HuH-7.5 (cell line): ENCODE data around the gene WNT5A.
"Not testable (repeated sequence)": the region's sequence is repeated elsewhere in the genome, so short reads cannot be mapped to it uniquely, and the experiment has no call there.

Experiments used
- DNase-seq: peaks from one replicate; pipeline ENCODE4 v3.0.0; 2011; ENCODE audit warnings: low spot score

WNT5A gene

DNA sequence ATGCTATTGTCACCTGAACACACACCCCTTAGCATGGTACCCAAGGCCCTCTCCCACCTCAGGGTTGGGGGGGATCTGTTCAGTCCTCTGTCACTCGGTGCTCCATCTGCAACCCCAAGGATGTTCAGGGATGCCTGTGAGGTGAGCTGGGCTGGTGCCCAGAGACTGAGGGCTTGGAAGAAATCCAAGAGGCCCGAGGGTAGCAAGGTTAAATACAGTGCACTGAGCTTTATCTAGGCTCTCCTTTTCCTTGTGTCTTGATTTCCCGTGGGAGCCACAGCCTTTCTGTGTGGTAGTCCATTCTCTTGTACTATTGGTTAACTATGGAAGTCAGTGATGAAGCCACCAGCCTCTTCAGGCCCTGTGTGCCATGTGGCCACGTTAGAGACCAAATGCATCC lies 18.7 kb upstream of the WNT5A start:
- no peak for DNase-seq

DNA sequence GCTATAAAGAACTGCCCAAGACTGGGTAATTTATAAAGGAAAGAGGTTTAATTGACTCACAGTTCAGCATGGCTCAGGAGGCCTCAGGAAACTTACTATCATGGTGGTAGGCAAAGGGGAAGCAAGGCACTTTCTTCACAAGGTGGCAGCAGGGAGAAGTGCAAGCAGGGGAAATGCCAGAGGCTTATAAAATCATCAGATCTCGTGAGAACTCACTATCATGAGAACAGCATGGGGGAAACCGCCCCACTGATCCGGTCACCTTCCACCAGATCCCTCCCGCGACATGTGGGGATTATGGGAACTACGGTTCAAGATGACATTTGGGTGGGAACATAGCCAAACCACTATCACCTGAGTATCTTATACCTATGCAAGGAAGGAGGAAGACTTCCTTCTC lies 18.0 kb upstream of the WNT5A start:
- not testable (repeated sequence) for DNase-seq

DNA sequence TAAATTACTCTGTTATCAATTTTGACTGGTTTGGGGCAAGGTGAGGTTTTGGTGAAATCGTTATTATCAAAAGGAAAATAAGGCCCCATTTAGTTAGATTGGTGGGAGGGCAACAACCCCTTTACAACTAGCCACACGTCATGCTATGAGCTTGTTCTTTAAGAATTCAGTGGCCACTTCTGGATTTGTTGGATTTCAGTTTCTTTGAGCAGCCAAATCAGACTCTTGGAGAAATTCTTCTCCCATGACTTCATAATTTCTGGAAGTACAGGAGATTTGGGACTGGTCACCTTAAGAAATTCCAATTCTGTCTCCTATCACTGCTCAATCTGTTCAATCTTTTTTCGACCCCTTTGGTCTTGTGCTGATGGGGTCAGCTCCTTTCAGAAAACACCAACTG lies 14.8 kb upstream of the WNT5A start:
- no peak for DNase-seq

DNA sequence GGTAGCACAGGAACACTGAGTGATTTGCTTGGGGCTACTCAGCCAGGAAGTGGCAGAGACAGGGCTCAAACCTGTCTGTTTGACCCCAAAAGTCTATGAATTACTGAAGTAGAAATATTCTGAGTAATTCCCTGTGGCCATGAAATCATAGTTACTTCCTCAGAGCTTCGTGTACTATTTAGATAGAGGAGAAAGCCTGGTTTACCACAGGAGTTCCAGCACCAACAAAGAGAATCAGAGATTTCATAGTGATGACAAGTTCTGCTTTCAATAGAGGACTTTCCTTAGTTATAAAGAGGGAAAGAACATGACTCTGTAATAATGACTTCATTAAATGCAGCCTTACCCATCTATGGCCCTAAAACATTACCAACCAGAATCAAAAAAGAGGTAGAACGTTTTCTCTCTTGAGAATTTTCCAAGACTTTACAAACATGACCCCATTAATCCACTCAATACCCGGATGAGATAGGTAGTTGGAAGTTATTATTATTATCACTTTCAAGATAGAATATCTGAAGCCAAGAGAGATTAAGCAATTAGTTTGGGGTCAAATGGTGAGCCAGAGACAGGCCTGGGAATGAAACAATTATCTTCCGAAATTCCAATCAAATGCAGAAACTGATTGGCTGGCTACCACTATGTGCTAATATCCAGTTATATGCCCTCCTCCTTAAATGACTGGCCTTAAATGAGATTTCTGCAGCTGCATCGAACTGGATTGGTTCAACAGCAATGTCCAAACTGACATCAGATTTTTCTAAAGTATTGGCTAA lies 13.6 kb upstream of the WNT5A start:
- DNase-seq, result no peak

DNA sequence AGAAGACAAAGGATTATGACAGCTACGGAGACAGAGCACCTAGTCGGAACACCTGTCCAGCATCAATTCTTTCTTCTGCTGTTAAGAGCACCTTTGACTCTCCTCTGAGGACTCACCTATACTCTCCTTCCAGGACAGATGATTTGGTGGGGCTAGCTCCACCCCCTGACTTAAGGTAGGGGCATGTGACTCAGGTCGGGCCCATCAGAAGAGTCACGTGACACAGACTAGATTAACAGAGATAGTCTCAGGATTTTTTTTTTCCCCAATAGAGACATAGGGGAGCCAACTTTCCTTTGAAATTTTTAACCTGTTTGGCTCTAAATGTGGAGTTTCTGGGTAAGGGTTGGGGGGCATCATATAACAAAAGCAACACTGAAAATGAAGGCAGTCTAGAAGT lies 11.4 kb upstream of the WNT5A start:
- no peak for DNase-seq

DNA sequence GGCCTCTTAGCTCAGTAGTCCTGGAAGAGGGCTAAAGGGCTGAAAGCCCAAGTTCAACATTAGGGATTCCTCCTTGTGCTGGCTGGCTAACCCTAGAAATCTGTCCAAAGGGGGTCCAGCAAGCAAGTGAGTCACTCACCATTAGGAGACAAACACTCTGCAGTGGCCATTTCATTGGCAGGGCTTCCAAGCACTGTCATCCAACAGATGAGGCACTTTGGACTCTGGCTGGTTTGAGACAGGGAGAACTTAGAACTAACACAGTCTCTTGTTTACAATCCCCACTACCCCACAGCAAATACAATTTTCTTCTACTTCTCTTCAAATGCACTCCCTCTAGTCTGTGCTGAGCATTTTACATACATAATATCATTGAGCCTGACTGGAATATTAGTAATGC lies 10.1 kb upstream of the WNT5A start:
- DNase-seq, result no peak

DNA sequence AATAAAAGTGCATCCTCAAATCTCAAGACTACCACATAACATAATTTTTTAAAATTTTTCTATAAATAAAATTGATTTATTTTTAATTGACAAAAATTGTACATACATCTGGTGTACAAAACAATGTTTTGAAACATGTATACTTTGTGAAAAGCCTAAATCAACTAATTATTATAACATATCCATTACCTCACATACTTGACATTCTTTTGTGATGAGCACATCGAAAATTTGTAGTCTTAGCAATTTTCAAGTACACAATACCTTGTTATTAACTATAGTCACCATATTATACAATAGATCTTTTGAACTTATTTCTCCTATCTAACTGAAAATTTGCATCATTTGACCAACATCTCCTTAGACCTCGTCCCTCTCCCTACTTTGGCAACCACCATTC lies 7.9 kb upstream of the WNT5A start:
- DNase-seq, result no peak

DNA sequence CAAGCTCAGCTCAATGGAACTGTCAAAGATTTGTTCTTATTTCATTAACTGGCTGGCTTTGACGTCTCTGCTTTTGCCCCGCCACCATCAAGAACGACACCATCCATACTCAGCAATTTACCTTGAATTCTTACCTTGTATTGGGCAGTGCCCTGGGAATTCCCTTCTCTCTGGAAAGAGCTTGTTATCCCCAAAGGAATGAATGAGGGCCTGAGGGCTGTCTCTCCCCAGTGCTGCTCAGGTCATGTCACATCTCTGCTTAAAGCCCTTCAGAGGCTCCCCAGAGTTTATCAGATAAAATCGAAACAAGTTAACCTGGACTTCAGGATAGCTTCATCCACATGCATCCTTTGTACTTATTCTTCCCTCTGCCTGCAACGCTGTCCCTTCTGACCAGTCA lies 5.9 kb upstream of the WNT5A start:
- DNase-seq, result no peak

DNA sequence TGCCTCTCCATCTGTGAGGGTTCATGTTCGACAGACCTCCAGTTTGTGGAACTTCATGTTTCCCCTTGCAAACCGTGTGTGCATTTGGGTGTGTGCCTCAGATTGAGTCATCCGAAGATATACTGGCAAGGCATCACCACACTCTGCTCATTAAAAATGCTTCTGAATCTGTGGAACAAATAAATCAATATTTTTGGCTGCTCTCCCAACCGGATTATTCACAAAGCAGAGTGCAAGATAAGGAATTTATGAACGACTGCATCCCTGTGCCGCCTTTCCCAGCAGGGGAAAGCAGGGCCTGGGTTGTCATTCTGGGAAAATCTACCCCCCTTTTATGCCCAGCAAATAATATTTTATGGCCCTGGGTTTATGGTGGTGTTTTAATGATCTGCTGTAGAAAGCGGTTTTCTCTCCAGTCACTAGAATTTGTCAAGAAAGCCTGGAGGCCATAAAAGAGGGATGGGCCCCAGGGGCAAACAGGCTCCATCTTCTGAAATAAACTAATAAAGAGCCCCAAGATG lies 4.2 kb upstream of the WNT5A start:
- DNase-seq, result no peak

DNA sequence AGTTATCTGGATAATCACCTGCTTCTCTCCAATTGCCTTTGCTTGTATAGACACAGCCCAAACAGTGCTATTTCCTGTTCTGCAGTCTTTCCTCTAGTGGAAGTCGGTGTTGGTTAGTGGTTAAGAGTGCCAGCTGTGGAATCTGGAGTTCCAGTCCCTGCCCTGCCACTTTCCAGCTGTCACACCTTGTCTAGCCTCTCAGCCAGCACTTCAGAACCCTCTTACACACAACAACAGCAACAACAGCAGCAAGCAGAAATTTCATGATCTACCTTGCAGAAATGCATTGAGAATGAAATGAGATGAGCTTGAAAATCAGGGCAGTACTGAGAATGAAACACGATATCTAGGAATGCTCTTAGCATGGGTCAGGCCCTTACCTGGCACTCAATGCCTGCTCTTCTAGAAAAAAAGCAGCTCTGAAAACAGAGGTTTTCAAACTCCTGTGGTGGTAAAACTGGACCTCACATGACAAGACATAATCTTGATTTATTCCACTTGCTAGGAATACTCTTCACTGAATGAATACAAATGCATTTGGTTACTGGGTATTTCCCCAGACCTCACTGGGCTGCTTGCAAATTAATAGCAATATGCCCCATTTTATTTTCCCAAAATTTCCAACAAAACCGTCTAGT lies 3.3 kb upstream of the WNT5A start:
- DNase-seq, result no peak

DNA sequence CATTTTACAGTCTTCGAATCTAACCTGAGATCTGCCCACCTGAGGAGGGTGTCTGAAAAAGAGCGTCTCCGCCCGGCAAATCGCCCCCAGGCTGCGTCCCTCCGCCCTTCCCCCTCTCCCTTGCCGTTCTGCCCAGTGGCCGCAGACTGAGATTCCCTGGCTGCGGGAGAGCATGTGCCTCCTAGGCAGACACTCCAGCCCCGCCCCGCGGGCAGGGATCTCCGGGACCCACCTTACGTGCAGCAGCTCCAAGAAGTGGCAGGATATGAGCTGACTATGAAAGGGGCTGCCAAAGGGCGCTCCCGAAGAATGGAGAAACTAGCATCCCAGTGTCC lies 2.7 kb upstream of the WNT5A start:
- no peak for DNase-seq

DNA sequence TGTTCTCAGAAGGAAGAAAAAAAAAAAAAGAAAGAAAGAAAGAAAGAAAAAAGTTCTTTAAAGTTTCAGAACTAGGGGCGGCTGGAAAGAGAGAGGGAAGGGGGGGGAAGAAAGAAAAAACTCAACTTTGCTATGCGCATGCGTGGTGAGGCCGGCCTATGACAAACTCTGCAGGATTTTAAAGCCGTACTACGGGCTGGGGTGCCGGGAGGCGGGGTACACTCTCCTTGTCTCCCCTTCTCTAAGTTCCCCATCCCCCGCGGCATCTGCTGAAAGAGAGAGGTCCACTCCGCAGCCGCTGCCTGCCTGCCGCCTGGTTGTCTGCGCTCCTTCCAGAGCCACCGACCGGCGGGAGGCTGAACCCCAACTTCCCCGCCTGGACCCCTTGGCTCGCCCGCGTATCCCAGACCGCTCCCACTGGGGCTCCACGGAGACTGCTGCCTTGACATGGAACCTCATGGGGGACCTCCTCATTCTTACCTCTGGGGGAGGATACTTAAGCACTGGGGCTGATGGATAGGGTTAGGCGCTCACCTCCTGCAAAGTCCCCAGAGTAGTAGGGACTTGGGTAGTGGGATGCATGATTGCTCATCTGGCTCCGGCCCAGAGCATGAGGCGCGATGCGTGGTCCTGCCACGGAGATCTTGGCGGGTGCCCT lies 1.4 kb upstream of the WNT5A start:
- DNase-seq, result peak; percentile 27

DNA sequence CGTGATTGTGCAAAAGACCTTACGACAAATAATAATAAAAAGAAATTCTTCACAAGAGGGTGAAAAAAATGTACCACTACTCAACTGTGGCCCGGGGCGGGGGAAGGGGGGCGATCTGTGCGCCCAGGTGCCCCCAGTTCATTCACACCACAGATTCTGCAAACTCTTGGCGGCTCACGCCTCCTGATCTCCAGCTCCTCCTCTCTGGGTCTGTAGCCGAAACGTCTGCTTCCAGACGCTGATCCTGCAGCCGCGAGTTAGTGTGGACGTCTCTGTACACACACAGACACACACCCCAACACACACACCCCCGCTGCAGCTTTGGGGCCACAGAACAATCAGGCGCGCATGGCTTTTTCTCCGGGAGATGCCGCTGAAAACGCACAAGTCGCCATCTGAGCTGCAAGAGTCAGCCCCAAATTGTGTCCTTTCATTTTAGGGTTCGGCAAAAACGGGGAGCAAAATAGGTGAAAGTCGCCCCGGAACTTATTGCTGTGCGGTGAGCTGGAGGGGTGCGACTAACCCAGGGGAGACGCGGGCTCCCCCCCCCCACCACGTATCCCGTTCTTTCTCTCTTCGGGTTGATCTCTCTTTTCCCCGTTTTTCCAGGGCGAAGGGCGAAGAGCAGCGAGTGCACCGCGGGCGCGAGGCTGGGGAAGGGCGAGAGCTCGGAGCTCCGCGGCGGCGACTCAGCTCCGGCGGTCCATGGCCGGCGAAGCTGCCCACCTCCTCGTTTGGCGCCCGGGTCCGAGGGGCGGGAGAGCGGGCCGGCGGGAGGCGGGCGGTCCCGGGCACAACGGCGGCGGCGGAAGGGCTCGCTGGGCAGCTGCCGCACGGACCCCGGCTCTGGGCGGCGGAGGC lies 505 bp upstream of the WNT5A start:
- DNase-seq, result no peak

DNA sequence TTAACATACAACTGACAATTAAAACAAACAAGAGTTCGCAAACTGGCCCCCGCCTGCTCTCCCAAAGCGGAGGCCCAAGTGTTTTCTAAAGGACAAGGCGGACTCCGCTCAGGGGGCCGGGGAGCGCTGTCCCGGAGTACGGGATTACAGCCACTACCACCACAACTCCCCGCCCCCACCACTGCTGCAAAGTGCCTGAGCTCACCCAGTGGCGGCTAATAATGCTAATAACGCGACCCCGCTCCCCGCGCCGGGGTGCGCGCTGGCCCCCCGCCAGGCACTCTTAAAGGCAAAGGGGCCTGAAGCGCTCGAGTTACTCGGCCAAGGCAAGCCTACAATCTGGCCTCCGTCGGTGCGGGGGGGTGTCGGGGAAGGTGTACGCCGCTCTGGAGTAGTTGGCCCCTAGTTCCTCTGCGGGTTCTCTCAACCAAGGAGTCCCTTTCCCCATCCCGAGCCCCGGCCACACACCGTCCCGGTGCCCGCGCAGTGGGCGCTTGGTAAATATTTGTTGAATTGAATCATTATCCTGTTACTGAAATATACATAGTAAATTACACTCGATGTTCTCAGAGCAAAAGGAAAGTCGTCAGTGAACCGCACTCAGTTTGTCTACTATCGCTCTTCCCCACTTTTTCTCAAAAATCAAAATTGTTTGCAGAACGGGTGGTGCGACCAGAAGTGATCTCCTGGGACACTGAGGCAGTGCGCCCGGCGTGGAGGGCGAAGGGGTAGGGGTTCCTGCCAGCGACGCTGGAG lies 827 bp downstream of the WNT5A start:
- no peak for DNase-seq

DNA sequence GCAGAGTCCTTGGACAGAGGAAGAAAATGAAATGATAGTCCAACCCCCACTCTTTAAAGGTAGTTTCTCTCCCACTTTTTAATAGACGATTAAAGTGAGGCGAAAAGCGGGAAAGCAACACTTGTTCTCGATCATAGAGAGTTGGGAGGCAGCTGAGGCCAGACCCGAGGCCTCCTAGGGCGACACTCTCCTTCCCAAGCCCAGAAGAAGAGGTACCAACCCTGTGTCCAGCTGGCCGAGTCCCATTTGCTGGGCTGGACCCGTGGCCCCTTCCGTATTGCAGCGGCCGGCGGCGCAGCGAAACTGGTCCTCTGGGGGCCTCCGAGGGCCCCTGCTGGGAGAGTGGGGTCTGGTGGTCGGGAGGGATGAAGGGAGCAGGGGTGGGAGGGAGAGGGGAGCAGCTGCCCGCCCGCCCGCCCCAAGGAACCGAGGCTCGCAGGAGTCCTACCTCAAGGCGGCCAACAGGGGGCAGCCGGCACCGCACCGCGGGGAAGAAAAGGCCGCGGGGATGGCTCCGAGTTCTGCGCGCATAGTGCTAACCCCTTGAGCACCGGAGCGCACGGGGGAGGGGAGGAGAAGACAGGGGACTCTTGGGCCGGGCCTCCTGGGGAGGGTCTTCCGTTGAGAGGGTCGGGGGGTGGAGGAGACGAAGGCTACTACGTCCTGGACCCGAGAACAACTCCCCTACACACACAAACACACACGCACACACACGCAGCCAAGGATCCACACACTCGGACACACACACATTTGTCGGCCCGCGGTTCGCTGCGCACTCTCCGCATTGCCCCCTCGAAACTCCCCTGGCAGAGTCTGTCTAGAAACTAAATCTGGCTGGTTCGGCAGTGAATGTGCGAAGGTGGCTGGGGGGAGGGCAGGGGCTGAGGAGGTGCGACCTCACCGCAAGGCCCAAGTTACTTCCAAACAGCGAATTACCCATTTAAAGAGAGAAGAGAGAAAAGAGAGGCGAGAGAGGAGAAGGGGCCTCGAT lies 2.0 kb downstream of the WNT5A start:
- peak; percentile 71 for DNase-seq

DNA sequence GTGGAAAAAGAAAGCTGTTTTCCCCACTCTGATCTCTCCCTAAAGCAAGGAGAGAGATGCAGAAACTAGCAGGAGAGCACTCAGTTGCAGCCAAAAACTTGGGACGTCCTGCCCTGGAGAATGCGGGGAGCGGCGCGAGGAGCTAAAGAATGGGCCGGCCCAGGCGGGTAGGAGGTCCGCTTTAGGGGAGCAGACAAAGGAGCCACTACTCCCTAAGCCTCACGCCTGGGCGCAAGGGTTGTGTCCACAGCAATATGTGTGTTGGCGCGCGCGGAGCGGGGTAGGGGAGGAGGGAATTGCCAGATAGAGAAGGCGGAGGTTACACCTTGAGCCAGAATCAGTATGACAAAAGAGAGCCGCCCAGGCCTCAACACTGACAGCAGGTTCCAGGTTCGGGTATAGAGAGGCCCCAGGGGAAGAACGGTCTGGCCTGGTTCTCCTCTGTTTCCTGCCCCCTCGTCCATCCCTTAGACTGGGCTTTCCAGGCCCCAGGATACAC lies 2.9 kb downstream of the WNT5A start:
- no peak for DNase-seq

DNA sequence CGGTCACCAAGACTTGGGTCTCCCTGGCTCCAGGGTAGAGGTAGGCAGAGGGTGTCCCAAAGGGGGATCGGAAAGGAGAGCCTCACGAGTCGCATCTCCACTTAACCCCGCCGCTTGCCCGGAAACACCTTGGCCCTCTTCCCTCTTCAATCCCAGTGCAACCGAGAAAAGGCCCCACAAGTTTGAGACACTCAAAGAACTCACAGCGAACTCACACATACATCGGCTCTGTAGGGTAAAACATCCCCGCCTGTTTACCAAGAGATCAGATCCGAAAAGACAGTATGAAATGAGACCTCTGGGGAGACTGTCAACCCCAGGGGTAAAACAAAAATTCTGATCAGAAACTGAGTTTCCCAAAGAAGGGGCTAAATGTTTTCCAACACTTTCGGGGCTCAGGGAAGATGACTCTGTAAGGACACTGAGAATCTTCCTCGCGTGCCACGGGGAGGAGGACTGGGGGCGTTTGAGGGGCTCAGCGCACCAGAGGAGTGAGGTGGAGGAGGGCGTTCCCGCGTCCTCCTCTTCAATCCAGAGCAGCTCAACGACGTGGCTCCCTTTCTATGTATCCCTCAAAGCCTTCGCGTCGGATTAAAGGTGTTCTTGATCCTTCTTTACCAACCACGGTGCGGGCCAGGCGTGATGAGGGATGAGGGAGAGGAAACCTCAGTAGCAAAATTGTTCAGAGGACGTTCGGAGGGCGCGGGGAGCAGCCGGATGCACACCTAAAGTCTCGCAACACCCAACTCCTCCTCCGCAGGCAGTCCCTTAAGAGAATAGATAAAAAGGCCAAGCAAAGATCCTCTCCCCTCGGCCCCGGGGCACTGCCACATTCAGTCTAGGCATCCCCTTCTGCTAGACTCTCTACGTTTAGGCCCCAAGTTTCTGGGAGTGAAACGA lies 3.7 kb downstream of the WNT5A start:
- no peak for DNase-seq

DNA sequence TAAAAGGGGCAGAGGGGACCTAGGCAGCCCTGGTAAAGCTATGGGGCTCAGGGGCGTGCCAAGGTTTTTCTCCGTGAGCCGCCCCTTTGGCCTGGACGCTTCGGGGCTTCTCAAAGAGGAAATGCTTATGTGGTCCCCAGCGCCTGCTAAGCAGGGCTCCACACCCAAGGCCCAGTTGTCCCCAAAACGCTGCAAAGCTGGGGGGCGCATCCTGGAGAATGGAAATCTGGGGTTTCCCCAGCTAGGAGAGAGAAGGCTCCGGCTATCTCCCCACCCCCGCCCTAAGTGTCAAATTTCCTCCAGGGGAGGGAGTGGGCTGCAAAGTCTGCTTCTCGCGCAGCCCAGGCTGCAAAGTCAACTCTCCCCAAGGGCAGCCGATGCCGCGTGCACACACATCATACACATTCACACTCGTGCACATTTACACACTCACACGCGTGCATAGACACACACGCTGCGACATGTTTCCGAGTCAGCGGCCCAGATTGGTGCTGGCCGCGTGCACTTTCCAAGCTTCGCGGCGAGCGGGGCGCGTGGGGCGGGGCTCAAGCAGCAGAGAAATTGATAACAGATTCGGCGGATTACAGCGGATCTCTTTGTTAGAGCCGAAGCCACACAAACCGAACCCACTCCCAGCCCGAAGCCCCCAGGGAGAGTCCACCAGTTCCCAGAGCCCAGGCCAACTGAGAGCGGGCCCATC lies 4.5 kb downstream of the WNT5A start:
- DNase-seq, result no peak
